ENCODE measurements around the gene CWC27. TPM values are rescaled to one million over a fixed set of nuclear protein-coding genes. Genes with fewer than 3 reads are reported as not detected.
A peak's percentile ranks its signal among the peaks of the same experiment; 100 is the strongest.
"Not testable (repeated sequence)": the region's sequence is repeated elsewhere in the genome, so short reads cannot be mapped to it uniquely, and the experiment has no call there.

CWC27 gene
- polyA plus RNA-seq, 3 donors from 2014 or later: 19.2 to 33.4 (median 28.1) TPM

DNA sequence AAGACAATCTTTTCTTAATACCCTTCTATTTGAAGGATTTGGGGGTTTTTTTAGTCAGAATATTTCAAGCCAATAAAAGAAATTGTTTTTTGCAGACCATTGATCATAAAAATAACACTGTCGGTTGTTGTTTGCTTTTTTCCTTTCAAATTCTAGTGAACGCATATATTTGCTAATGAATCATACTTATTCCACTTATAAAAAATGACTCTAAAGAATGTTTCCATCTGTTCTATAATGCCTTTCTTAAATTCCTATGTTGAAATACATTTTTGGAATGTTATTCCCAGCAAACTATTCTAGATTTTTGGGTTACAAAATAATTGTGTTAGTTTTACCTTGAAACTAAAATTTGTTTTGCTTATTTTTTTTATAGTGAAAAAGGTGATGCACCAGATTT, 32.2 kb downstream of the CWC27 start:
- Mint-ChIP-seq H3K4me1 (no peaks in the 10 kb centered on the region), H3K9me3 (no peaks in the 10 kb centered on the region), H3K27ac (no peak overlapping the region), H3K4me3 (no peak overlapping the region), H3K27me3 (ENCODE audit: low read depth in 3 of 3) (no peaks in the 10 kb centered on the region), H3K36me3 (peaks cover 0 to 13% (median 0%) of the 10 kb centered on the region in 3 donors)
- DNase-seq: no peak

DNA sequence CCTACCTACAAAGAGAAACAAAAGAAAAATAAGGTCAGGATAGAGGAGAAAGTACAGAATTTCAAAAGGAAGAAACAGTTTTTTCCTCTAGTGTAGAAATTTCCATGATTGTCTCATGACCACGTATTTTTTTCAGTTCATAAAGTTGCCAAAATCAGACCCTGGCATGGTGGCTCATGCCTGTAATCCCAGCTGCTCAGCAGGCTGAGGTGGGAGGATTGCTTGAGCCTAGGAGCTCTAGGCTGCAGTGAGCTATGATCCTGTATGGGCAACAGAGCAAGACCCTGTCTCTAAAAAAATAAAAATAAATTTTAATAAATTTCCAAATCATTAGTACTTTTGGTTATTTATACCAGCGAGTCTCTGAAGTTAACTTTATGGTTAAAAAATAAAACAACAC, 37.8 kb downstream of the CWC27 start:
- Mint-ChIP-seq H3K27me3 (ENCODE audit: low read depth in 3 of 3) (peaks cover 0 to 2% (median 0%) of the 10 kb centered on the region in 3 donors), H3K9me3 (no peaks in the 10 kb centered on the region), H3K4me1 (no peaks in the 10 kb centered on the region), H3K4me3 (no peak overlapping the region), H3K36me3 (peaks cover 8 to 14% (median 9%) of the 10 kb centered on the region in 3 donors), H3K27ac (no peak overlapping the region)
- no peak for DNase-seq

DNA sequence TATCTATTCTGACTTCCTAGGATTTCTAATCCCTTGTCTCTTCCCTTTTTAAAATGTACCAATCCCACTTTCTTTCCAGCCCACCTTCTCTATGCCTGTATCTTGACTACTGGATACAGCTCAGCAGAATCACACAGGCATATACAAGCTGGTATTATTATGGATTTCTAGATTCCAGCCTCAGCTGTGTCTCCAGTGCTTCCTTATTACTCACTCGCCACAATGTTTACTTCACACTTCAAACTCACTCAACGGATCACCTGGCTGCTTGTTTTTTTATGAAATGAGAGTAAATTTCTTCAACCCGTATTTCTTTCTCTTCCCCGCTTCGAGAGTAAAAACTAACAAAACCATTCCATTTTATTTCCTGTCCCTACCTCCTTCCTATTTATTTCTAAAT, 38.8 kb downstream of the CWC27 start:
- H3K4me1 Mint-ChIP-seq: no peaks in the 10 kb centered on the region
- DNase-seq: no peak
- H3K36me3 Mint-ChIP-seq: peaks cover 8 to 14% (median 9%) of the 10 kb centered on the region in 3 donors
- no peak overlapping the region for H3K4me3 Mint-ChIP-seq
- H3K27ac Mint-ChIP-seq: no peak overlapping the region
- H3K27me3 Mint-ChIP-seq (ENCODE audit: low read depth in 3 of 3): peaks cover 0 to 2% (median 0%) of the 10 kb centered on the region in 3 donors
- no peaks in the 10 kb centered on the region for H3K9me3 Mint-ChIP-seq

DNA sequence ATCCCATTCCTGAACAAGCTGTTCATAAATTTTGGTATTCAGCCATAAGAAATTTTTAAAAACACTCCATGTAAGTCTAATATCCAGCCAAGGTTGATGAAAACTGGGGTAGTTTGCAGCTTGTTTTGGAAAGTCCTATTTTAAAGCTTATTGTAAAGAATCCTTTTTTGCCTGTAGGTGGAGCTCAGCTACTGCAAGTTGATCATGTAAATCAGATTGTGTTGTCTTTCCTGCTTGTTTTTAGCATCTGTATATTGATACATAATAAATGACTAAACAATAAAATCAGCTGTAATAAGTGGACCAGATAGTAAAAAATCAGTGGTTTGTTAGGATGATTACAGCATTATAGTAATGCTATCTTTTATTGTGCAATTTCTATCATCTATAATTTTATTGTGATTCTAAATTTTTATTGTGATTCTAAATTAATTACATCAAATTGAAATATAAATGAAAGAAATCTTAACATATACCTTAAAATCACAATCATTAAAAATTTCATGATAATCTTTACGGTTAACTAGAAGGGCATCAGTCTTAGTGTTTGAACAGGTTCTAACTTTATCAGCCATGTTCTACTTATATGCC, 42.4 kb downstream of the CWC27 start:
- Mint-ChIP-seq H3K4me3 (no peak overlapping the region), H3K27ac (no peak overlapping the region), H3K4me1 (no peaks in the 10 kb centered on the region), H3K36me3 (peaks cover 8 to 14% (median 13%) of the 10 kb centered on the region in 3 donors), H3K9me3 (no peaks in the 10 kb centered on the region), H3K27me3 (ENCODE audit: low read depth in 3 of 3) (peaks cover 0 to 2% (median 0%) of the 10 kb centered on the region in 3 donors)
- DNase-seq: peak; percentile 18 to 34 (median 19)

DNA sequence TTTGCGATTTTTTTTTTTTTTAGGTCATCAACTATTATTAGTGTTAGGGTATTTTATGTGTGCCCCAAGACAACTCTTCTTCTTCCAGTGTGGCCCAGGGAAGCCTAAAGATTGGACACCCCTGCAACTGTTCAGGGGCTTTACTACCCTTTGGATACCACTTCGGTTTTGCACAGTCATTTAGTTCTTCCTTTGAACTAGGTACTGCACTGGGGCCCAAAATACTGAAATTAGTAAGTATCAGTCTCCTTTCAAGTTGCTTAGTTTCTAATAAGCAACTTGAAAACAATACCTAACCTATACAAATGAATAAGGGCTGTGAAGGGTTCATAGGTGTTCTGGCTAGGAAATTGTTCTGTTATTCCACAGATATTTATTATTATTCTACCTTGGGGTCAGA, 45.3 kb downstream of the CWC27 start:
- Mint-ChIP-seq H3K4me1 (no peaks in the 10 kb centered on the region), H3K27me3 (ENCODE audit: low read depth in 3 of 3) (no peaks in the 10 kb centered on the region), H3K4me3 (no peak overlapping the region), H3K9me3 (no peaks in the 10 kb centered on the region), H3K27ac (no peak overlapping the region), H3K36me3 (peaks cover 0 to 8% (median 7%) of the 10 kb centered on the region in 3 donors)
- DNase-seq: no peak

DNA sequence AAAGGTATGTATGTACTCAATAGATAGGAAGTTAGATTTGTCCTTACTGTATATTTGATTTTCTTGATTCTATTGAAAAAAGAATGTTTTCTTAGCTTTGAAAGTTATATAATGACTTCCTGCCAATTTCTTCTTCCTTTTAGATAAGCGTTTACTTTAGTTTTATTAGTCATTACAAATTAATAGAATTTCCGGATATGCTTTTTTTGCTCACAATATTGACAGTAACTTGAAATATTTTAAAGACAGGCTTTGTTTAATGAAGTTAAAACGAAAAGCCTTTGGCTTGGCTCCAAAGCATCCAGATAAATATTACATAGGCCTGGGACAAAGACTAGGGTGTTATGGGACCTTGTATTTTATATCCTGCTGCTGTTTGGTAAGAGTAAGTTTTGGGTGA, 49.5 kb downstream of the CWC27 start:
- no peak overlapping the region for H3K4me3 Mint-ChIP-seq
- H3K4me1 Mint-ChIP-seq: peaks cover 6 to 10% of the 10 kb centered on the region in 2 donors
- no peak for DNase-seq
- peaks cover 4 to 18% (median 7%) of the 10 kb centered on the region in 3 donors for H3K36me3 Mint-ChIP-seq
- no peak overlapping the region for H3K27ac Mint-ChIP-seq
- no peaks in the 10 kb centered on the region for H3K9me3 Mint-ChIP-seq
- no peaks in the 10 kb centered on the region for H3K27me3 Mint-ChIP-seq (ENCODE audit: low read depth in 3 of 3)

DNA sequence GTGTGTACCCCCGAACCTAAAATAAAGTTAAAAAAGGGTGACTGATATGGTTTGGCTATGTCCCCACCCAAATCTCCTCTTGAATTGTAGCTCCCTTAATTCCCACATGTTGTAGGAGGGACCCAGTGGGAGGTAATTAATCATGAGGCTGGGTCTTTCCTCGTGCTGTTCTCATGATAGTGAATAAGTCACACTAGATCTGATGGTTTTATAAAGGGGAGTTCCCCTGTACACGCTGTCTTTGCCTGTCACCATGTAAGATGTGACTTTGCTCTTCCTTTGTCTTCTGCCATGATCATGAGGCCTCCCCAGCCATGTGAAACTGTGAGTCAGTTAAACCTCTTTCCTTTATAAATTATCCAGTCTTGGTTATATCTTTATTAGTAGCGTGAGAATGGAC, 50.6 kb downstream of the CWC27 start:
- H3K27ac Mint-ChIP-seq; H3K4me3 Mint-ChIP-seq; DNase-seq; H3K27me3 Mint-ChIP-seq (ENCODE audit: low read depth in 3 of 3); H3K9me3 Mint-ChIP-seq: not testable (repeated sequence)
- H3K4me1 Mint-ChIP-seq: peaks cover 6 to 10% of the 10 kb centered on the region in 2 donors
- H3K36me3 Mint-ChIP-seq: peaks cover 4 to 14% (median 7%) of the 10 kb centered on the region in 3 donors

DNA sequence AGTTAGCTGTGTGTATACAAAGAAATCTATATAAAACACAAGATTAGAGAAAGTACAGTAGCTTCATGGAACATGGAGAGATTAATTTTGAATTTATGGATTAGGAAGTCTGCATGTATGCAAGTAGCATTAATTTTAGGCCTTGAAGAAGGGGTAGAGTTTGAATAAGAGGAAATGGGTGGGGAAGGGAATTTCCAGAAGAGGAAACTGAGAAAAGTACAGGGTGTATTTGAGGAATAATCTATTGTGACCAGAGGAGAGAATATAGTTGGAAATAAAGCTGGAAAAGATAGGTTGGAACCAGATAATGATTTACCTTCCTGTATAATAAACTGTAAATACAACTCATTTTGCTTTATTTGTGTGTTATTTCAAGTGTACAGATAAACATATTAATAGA, 53.6 kb downstream of the CWC27 start:
- no peak overlapping the region for H3K4me3 Mint-ChIP-seq
- H3K36me3 Mint-ChIP-seq: peaks cover 3 to 14% (median 4%) of the 10 kb centered on the region in 3 donors
- H3K9me3 Mint-ChIP-seq: no peaks in the 10 kb centered on the region
- no peak for DNase-seq
- peaks cover 6 to 10% of the 10 kb centered on the region in 2 donors for H3K4me1 Mint-ChIP-seq
- H3K27ac Mint-ChIP-seq: no peak overlapping the region
- H3K27me3 Mint-ChIP-seq (ENCODE audit: low read depth in 3 of 3): no peaks in the 10 kb centered on the region

DNA sequence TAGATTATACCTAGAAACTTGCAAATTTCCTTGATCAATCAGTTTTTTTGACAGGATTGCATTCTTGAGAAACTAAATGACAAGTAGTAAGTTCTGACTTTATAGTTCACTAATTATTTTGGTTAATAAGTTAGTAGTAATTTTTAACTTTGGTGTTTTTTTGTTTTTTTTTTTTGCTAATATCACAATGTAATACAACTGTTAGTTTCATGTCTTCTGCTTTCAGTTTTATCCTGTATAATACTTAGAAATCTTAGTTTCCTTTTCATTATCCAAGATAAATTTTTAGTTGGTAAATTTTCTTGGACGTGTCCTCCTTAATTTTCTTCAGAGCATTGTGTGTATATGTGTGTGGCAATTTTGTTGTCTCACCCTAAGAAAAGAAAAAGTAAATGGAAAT, 57.8 kb downstream of the CWC27 start:
- Mint-ChIP-seq H3K27ac (no peak overlapping the region), H3K36me3 (peaks cover 6 to 22% (median 13%) of the 10 kb centered on the region in 3 donors), H3K4me1 (peaks cover 6 to 10% of the 10 kb centered on the region in 2 donors), H3K4me3 (no peak overlapping the region), H3K27me3 (ENCODE audit: low read depth in 3 of 3) (no peaks in the 10 kb centered on the region), H3K9me3 (no peaks in the 10 kb centered on the region)
- DNase-seq: no peak

DNA sequence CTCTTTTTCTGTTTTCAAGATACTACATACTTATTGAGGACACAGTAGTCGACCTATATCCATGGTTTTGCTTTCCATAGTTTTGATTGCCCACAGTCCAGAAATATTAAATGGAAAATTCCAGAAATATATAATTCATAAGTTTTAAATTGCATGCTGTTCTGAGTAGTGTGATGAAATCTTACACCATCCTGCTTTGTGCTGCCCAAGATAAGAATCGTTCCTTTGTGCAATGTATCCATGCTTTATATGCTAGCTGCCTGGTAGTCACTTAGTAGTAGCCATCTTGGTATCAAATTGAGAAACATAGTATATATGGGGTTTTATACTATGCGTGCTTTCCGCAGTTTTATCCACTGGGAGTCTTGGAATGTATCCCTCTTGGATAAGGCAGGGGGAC, 59.0 kb downstream of the CWC27 start:
- peaks cover 6 to 17% (median 13%) of the 10 kb centered on the region in 3 donors for H3K36me3 Mint-ChIP-seq
- no peak for DNase-seq
- H3K27ac Mint-ChIP-seq: no peak overlapping the region
- no peaks in the 10 kb centered on the region for H3K9me3 Mint-ChIP-seq
- no peaks in the 10 kb centered on the region for H3K27me3 Mint-ChIP-seq (ENCODE audit: low read depth in 3 of 3)
- no peak overlapping the region for H3K4me3 Mint-ChIP-seq
- H3K4me1 Mint-ChIP-seq: no peaks in the 10 kb centered on the region

DNA sequence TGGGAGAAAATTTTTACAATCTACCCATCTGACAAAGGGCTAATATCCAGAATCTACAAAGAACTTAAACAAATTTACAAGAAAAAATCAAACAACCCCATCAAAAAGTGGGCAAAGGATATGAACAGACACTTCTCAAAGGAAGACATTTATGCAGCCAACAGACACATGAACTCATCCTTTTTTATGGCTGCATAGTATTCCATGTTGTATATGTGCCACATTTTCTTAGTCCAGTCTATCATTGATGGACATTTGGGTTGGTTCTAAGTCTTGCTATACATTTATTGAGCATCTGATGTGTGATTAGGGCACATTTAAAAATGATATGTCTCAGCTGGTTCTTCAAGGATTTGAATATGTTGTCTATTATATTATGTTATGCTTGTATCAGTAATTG, 61.9 kb downstream of the CWC27 start:
- H3K4me3 Mint-ChIP-seq, H3K9me3 Mint-ChIP-seq: not testable (repeated sequence)
- peaks cover 6 to 17% (median 16%) of the 10 kb centered on the region in 3 donors for H3K36me3 Mint-ChIP-seq

DNA sequence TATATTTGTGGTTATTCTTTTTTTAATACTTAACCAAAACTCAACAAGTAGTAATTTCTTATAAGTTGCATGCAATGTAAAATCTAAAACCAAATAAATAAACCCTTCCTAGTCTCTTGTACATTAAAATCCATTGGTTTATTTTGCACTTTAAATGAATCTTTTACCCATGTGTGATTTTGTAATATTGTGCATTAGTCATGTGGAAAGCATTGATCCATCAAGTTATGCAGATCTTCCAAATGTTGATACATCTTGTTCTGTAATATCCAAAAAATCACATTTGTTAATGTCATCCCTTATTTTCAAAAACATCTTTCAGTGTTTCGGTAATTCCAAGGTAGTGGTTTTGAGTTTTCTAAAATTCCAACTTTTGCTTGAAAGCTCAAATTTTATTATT, 63.3 kb downstream of the CWC27 start:
- Mint-ChIP-seq H3K27me3 (ENCODE audit: low read depth in 3 of 3) (no peaks in the 10 kb centered on the region), H3K36me3 (peaks cover 6 to 17% (median 16%) of the 10 kb centered on the region in 3 donors), H3K4me3 (no peak overlapping the region), H3K4me1 (no peaks in the 10 kb centered on the region), H3K9me3 (no peaks in the 10 kb centered on the region), H3K27ac (no peak overlapping the region)
- DNase-seq: no peak

More for the DNA sequence above, 61.9 kb downstream of the CWC27 start:
- H3K4me1 Mint-ChIP-seq; H3K27me3 Mint-ChIP-seq (ENCODE audit: low read depth in 3 of 3); DNase-seq; H3K27ac Mint-ChIP-seq: not testable (repeated sequence)

DNA sequence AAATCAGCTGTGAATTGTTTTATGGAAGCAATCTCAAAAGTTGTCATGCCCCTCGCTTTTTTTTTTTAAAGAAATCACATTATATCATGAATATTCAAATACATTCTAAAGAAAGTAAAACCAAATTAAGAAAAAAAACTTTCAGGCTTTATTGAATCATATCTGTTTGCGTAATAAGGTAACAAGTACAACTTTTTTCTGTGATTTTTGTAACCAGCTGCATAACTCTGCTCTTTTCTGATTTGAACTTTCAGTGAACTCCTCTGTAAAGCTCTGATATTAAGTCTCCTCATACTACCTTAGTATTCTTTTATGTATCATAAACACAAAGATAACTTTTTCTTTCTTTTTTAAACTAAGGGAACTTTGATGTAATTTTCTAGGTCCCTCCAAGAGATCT, 65.3 kb downstream of the CWC27 start:
- Mint-ChIP-seq H3K27me3 (ENCODE audit: low read depth in 3 of 3) (no peaks in the 10 kb centered on the region), H3K9me3 (no peaks in the 10 kb centered on the region), H3K36me3 (peaks cover 6 to 17% (median 13%) of the 10 kb centered on the region in 3 donors), H3K27ac (no peak overlapping the region), H3K4me1 (no peaks in the 10 kb centered on the region), H3K4me3 (no peak overlapping the region)
- DNase-seq: no peak

DNA sequence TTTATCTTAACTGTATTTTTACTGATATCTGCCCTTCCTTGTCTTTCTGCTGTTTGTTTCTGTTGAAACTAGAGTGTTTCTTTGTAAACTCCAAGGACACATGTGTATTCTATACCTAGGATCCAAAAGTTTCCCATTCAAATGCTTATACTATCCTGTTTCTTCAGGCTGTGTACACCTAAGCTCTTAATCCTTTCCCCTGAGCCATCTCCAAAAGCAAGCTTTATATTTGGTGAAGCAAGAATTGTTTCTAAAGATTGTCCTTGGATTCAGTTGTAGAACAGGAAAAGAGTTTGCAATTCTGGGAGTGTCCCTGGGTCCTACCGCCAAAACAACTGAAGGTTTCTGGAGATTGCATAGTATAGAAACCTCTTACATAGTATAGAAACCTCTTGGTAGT, 65.9 kb downstream of the CWC27 start:
- Mint-ChIP-seq H3K27me3 (ENCODE audit: low read depth in 3 of 3) (no peaks in the 10 kb centered on the region), H3K27ac (no peak overlapping the region), H3K36me3 (peaks cover 6 to 17% (median 12%) of the 10 kb centered on the region in 3 donors), H3K9me3 (no peaks in the 10 kb centered on the region), H3K4me3 (no peak overlapping the region), H3K4me1 (no peaks in the 10 kb centered on the region)
- no peak for DNase-seq

DNA sequence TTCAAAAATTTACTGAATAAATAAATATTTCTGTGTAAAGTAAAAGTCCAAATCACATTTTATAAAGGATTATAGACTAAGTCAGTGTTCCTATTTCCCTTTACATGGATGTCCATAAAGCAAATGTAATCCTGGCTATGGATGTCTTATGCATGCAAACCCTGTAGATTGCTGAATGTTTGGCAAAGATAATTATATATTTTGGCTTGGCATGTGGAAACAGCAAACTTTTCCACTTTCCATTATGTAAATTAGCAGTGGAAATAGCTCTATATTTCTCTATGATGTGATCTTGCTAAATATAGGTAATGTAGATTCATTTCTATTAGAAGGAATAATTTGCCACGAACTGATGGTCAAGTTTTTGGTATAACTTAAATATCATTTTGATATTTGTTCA, 66.5 kb downstream of the CWC27 start:
- DNase-seq: no peak
- Mint-ChIP-seq H3K27ac (no peak overlapping the region), H3K9me3 (no peaks in the 10 kb centered on the region), H3K4me1 (no peaks in the 10 kb centered on the region), H3K4me3 (no peak overlapping the region), H3K27me3 (ENCODE audit: low read depth in 3 of 3) (no peaks in the 10 kb centered on the region), H3K36me3 (peaks cover 4 to 14% (median 8%) of the 10 kb centered on the region in 3 donors)

Data from immature natural killer cell (primary cell).